LNCaP clone FGC (cell line): Measurements from ENCODE around the gene ACOT6.
"Not testable (repeated sequence)": the region's sequence is repeated elsewhere in the genome, so short reads cannot be mapped to it uniquely, and the experiment has no call there.

Experiments used
- DNase-seq: peaks from one replicate; pipeline ENCODE4 v3.0.0-alpha.2; 2011; ENCODE audit warnings: low read depth
- H3K4me3 ChIP-seq: 2 replicates; pipeline ENCODE4 v1.5.1; 2011; ENCODE audit warnings: mild to moderate bottlenecking, low read depth, low read length, control low read depth
- CTCF ChIP-seq: IDR thresholded peaks from 2 replicates; pipeline ENCODE4 v1.5.1; 2012; ENCODE audit warnings: mild to moderate bottlenecking; ENCODE audit not compliant: control insufficient read depth, insufficient read depth; ENCODE audit errors: extremely low read depth

The ACOT6 gene

GRCh38 chr14:73627151-73627558 lies 14.8 kb downstream of the ACOT6 start:
- no peak for TF ChIP-seq CTCF
- DNase-seq: no peak
- no peak overlapping the region for H3K4me3 ChIP-seq

- TF ChIP-seq CTCF: no peak
- no peak for DNase-seq
Measured at GRCh38 chr14:73630009-73630780, 17.9 kb downstream of the ACOT6 start.

GRCh38 chr14:73633116-73634010 lies 21.0 kb downstream of the ACOT6 start:
- no peak overlapping the region for H3K4me3 ChIP-seq
- peak; percentile 6 for DNase-seq

More at GRCh38 chr14:73630009-73630780, 17.9 kb downstream of the ACOT6 start:
- H3K4me3 ChIP-seq: no peak overlapping the region

GRCh38 chr14:73634011-73634833 lies 21.9 kb downstream of the ACOT6 start:
- no peak overlapping the region for H3K4me3 ChIP-seq
- TF ChIP-seq CTCF: no peak
- no peak for DNase-seq

More at GRCh38 chr14:73633116-73634010, 21.0 kb downstream of the ACOT6 start:
- peak; percentile 78 for TF ChIP-seq CTCF

- H3K4me3 ChIP-seq, DNase-seq: not testable (repeated sequence)
Measured at GRCh38 chr14:73636355-73636754, 24.0 kb downstream of the ACOT6 start.

GRCh38 chr14:73637830-73638229 lies 25.5 kb downstream of the ACOT6 start:
- no peak for TF ChIP-seq CTCF
- H3K4me3 ChIP-seq: no peak overlapping the region

GRCh38 chr14:73640796-73641365 lies 28.6 kb downstream of the ACOT6 start:
- no peak for TF ChIP-seq CTCF
- DNase-seq: no peak

More at GRCh38 chr14:73637830-73638229, 25.5 kb downstream of the ACOT6 start:
- DNase-seq: no peak

More at GRCh38 chr14:73640796-73641365, 28.6 kb downstream of the ACOT6 start:
- no peak overlapping the region for H3K4me3 ChIP-seq
